ENCODE measurements around the gene GRHL1.

Gene GRHL1

DNA sequence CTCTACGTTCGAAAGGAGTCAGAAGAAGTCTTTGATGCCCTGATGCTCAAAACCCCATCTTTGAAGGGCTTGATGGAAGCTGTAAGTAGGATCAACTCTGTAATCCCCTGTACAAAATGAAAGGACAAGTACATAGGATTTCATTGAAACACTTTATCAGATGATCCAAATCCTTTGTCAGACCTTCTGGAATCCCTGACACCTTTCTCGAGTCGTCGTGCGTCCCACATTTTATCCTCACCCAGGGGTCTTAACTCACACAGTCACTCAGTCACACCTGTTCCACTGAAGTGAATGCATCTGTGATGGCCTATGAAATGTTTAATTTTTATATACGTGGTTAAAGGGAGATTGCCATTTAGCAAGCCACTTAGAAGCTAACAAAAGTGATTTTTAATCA lies 44.8 kb downstream of the GRHL1 start:
- no peak for DNase-seq (ENCODE audit: low read depth)
- TF ChIP-seq, protein P1, sequence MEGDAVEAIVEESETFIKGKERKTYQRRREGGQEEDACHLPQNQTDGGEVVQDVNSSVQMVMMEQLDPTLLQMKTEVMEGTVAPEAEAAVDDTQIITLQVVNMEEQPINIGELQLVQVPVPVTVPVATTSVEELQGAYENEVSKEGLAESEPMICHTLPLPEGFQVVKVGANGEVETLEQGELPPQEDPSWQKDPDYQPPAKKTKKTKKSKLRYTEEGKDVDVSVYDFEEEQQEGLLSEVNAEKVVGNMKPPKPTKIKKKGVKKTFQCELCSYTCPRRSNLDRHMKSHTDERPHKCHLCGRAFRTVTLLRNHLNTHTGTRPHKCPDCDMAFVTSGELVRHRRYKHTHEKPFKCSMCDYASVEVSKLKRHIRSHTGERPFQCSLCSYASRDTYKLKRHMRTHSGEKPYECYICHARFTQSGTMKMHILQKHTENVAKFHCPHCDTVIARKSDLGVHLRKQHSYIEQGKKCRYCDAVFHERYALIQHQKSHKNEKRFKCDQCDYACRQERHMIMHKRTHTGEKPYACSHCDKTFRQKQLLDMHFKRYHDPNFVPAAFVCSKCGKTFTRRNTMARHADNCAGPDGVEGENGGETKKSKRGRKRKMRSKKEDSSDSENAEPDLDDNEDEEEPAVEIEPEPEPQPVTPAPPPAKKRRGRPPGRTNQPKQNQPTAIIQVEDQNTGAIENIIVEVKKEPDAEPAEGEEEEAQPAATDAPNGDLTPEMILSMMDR (IDR thresholded peaks at IDR 0.05; ENCODE audit: low read depth, low read length, missing control alignments): no peak

DNA sequence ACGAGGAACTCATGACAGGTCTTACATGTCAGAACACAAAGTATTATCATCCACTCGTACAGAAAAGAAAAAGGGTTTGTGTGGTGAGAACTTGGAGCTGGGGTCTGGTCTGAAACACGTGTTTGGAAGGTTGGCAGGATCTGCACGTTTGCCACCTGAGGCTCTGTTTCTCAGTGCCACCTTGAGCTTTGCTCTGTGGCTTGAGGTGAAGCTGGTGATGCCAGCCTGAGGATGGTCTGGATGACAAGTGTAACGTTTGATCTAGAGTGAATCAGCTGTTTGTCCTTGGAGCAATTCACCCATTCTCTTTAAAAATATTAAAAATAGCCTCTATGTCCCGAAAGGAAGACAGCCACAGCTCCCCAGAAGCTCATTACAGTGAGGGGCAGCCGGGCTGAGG lies 46.4 kb downstream of the GRHL1 start:
- TF ChIP-seq, protein P1 (IDR thresholded peaks at IDR 0.05; ENCODE audit: low read depth, low read length, missing control alignments): no peak
- H3K4me3 ChIP-seq (ENCODE audit: low read depth, low read length): no peak overlapping the region
- DNase-seq (ENCODE audit: low read depth): no peak

More for the DNA sequence above, 44.8 kb downstream of the GRHL1 start:
- H3K4me3 ChIP-seq (ENCODE audit: low read depth, low read length): no peak overlapping the region

DNA sequence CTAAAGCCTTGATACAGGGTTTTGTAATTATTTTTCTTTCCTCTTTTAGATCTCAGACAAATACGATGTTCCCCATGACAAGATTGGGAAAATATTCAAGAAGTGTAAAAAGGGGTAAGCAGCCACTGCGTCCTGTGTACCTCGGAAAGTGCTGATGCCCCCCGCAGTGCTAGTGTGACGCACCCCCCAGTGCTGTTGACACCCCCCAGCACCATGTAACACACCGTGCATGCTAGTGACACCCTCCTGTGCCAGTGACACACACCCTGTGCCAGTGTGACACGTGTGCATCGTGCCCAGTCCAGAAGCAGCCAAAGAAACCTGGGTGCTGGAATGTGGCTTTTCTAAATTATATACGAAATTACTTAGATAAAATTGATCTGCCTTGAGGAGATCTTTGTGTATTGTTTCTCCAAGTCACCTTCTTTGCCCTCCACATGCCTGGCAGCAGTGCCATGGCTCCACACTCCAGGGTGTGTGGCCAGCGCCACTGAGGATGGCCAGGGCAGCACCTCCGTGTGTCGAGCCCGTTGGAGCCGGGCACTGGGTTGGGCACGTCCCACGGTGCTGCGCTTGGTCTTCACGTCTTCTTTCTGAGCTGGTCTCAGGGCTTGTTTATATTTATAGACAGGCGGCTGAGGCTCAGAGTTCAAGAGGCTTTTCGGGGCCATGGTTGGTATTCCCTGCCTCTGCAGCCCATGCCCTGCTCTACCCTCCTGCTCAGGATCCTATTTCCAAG lies 47.6 kb downstream of the GRHL1 start:
- TF ChIP-seq, protein P1 (IDR thresholded peaks at IDR 0.05; ENCODE audit: low read depth, low read length, missing control alignments): no peak
- no peak overlapping the region for H3K4me3 ChIP-seq (ENCODE audit: low read depth, low read length)
- no peak for DNase-seq (ENCODE audit: low read depth)

GRCh38 chr2:9999693-10000092 lies 48.2 kb downstream of the GRHL1 start:
- TF ChIP-seq, protein P1 (IDR thresholded peaks at IDR 0.05; ENCODE audit: low read depth, low read length, missing control alignments): no peak
- no peak for DNase-seq (ENCODE audit: low read depth)
- H3K4me3 ChIP-seq (ENCODE audit: low read depth, low read length): no peak overlapping the region

- TF ChIP-seq, protein P1 (IDR thresholded peaks at IDR 0.05; ENCODE audit: low read depth, low read length, missing control alignments): no peak
- no peak for DNase-seq (ENCODE audit: low read depth)
- H3K4me3 ChIP-seq (ENCODE audit: low read depth, low read length): no peak overlapping the region
Observed at GRCh38 chr2:10000541-10000940, 49.0 kb downstream of the GRHL1 start.

DNA sequence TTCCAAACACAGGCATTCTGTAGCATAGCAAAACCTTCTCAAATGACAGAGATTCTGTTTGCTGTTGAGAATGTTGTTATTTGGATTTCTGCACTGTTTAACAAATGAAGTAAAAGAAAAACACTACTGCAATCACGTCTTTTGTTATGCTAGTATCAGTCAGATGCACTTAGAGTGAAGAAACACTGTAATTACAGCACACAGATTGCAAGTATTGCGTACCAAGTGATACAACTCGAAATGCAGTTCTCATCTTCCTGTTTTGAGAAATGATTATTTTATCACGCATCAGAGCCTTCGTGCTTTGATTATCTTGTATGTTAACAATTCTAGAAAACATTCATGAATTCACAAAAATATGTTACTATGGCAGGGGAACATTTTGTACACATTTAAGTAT lies 50.1 kb downstream of the GRHL1 start:
- DNase-seq (ENCODE audit: low read depth): no peak
- no peak overlapping the region for H3K4me3 ChIP-seq (ENCODE audit: low read depth, low read length)
- TF ChIP-seq, protein P1 (IDR thresholded peaks at IDR 0.05; ENCODE audit: low read depth, low read length, missing control alignments): no peak

- H3K4me3 ChIP-seq (ENCODE audit: low read depth, low read length): no peak overlapping the region
- TF ChIP-seq, protein P1 (IDR thresholded peaks at IDR 0.05; ENCODE audit: low read depth, low read length, missing control alignments): no peak
- DNase-seq (ENCODE audit: low read depth): no peak
Observed at GRCh38 chr2:10002109-10002508, 50.6 kb downstream of the GRHL1 start.
